GM12878 (cell line): ENCODE data around the gene GUCA2B. TPM values are rescaled to one million over a fixed set of nuclear protein-coding genes. Genes with fewer than 3 reads are reported as not detected.

Experiments used
- ATAC-seq: fragments of 200-7000 bp; cut with Tn5 transposase; 3 replicates; pipeline ENCODE4 v1.9.1; 2020; ENCODE audit warnings: mild to moderate bottlenecking, moderate library complexity
- BruUV-seq: library from RNA; stranded (reverse); fragments of 400-500 nt; replicated peaks from 2 replicates; lab custom pipeline; 2021; lab: Mats Ljungman, UMichigan
- CTCF ChIA-PET: fragments of 300-600 bp; sonication (Branson Sonifier 250); formaldehyde crosslinking; extraction: SDS; loops from one replicate; lab custom pipeline; 2021; ENCODE audit warnings: inconsistent platforms; lab: Yijun Ruan, JAX
- POLR2A ChIA-PET: fragments of 350-600 bp; formaldehyde crosslinking; extraction: SDS; loops from one replicate; lab custom pipeline; 2021; ENCODE audit warnings: inconsistent platforms; lab: Charles Lee
- RAD21 ChIA-PET: fragments of 300-600 bp; sonication (Branson Sonifier 250); formaldehyde crosslinking; loops from one replicate; lab custom pipeline; 2023; ENCODE audit warnings: antibody characterized with exemption; ENCODE audit not compliant: unreplicated experiment; lab: Charles Lee
- SMC1A ChIA-PET: fragments of 300-600 bp; sonication (Branson Sonifier 250); formaldehyde crosslinking; loops from one replicate; lab custom pipeline; 2023; ENCODE audit not compliant: unreplicated experiment, uncharacterized antibody; lab: Charles Lee
- DNase-seq: peaks from one replicate; pipeline ENCODE4 v3.0.0-alpha.2; 2011; ENCODE audit warnings: low read depth, low spot score
- FAIRE-seq: peaks from 3 replicates; lab custom pipeline; 2011; peaks lifted over from hg19 to GRCh38; lab: Jason Lieb, UNC
- H2AFZ ChIP-seq: 2 replicates; pipeline ENCODE4 v1.6.0; 2011; ENCODE audit warnings: low read depth, low read length, control low read depth; ENCODE audit not compliant: control insufficient read depth
- H3K27ac ChIP-seq: 2 replicates; pipeline ENCODE4 v1.5.1; 2011; ENCODE audit warnings: control low read depth; ENCODE audit not compliant: control insufficient read depth, insufficient read depth
- H3K27me3 ChIP-seq, 2 experiments: replicated peaks in 1 of 2; 2 replicates each; pipeline versions ENCODE4 v1.6.0 to v1.6.1; 2011; ENCODE audit warnings: low read length in 1 of 2; ENCODE audit not compliant: control insufficient read depth in 2 of 2, insufficient read depth in 2 of 2
- H3K36me3 ChIP-seq, 2 experiments: 2 replicates each; pipeline ENCODE4 v1.5.1; 2011; ENCODE audit warnings: low read length in 1 of 2; ENCODE audit not compliant: control insufficient read depth in 2 of 2, insufficient read depth in 2 of 2
- H3K4me1 ChIP-seq: 2 replicates; pipeline ENCODE4 v1.6.1; 2011; ENCODE audit warnings: mild to moderate bottlenecking, low read length, moderate library complexity, mixed read lengths; ENCODE audit not compliant: control insufficient read depth, insufficient read depth
- H3K4me2 ChIP-seq: 2 replicates; pipeline ENCODE4 v1.6.0; 2011; ENCODE audit warnings: control low read depth; ENCODE audit not compliant: control insufficient read depth, insufficient read depth
- H3K4me3 ChIP-seq: fragments of 200-600 bp; sonication (generic); 2 replicates; pipeline ENCODE4 v1.5.1; 2016
- H3K79me2 ChIP-seq: 2 replicates; pipeline ENCODE4 v1.6.0; 2011; ENCODE audit warnings: low read length; ENCODE audit not compliant: control insufficient read depth, insufficient read depth
- H3K9ac ChIP-seq: 2 replicates; pipeline ENCODE4 v1.8.0; 2011; ENCODE audit warnings: low read length, control low read depth, mixed read lengths; ENCODE audit not compliant: control insufficient read depth, insufficient read depth
- H3K9me3 ChIP-seq: replicated peaks from 3 replicates; pipeline ENCODE4 v1.5.1; 2011; ENCODE audit warnings: mild to moderate bottlenecking, low read length; ENCODE audit not compliant: control insufficient read depth, insufficient read depth
- H4K20me1 ChIP-seq: 2 replicates; pipeline ENCODE4 v1.6.0; 2011; ENCODE audit not compliant: control insufficient read depth, insufficient read depth
- ATF7 ChIP-seq: fragments of 450-650 bp; IDR thresholded peaks from 2 replicates; pipeline ENCODE4 v1.6.1; 2016; ENCODE audit warnings: low read depth, mild to moderate bottlenecking
- CBFB ChIP-seq: IDR thresholded peaks from 2 replicates; pipeline ENCODE4 v1.6.1; 2016; ENCODE audit warnings: antibody characterized with exemption, low read depth
- HCFC1 ChIP-seq: fragments of 150-350 bp; IDR thresholded peaks from 2 replicates; pipeline ENCODE4 v1.6.1; 2014; ENCODE audit warnings: low read length
- MYC ChIP-seq: IDR thresholded peaks from 2 replicates; pipeline ENCODE4 v1.6.1; 2011; ENCODE audit warnings: mild to moderate bottlenecking, low read length, moderate library complexity, inconsistent platforms; ENCODE audit not compliant: insufficient read depth, insufficient replicate concordance, insufficient read length, severe bottlenecking
- NFYB ChIP-seq: IDR thresholded peaks from 2 replicates; pipeline ENCODE4 v1.6.1; 2011; ENCODE audit warnings: low read depth, mild to moderate bottlenecking, low read length, improper control_type of control experiment, moderate library complexity; ENCODE audit not compliant: insufficient read depth
- POLR2AphosphoS5 ChIP-seq: IDR thresholded peaks from 2 replicates; pipeline ENCODE4 v1.6.1; 2011; ENCODE audit warnings: mild to moderate bottlenecking, low read length, inconsistent platforms
- WGBS: methylation state at CpG from one replicate; pipeline ENCODE4 v1.1.6; 2016; ENCODE audit warnings: low lambda C conversion rate; ENCODE audit not compliant: insufficient replicate concordance, insufficient coverage; ENCODE audit errors: missing lambda C conversion rate; 5-methylcytosine and 5-hydroxymethylcytosine counted together
- in situ Hi-C: fragments of 300-500 bp; cut with MboI; formaldehyde crosslinking; loops from 9 replicates; pipeline ENCODE4 v1.14.3; 2018; ENCODE audit warnings: mixed read lengths
- intact Hi-C: fragments of 100-400 bp; cut with micrococcal nuclease; formaldehyde crosslinking; loops from one replicate; pipeline ENCODE4 v1.14.2; 2022; ENCODE audit not compliant: unreplicated experiment
- polyA plus RNA-seq, 11 experiments: library from polyadenylated mRNA; depleted of rRNA in 4 of 11; unstranded in 6 of 11; stranded (reverse) in 5 of 11; fragments of >200 nt; fragmentation: Nextera tagmentation in 4 of 11; fragmentation: Illumina TruSeq in 1 of 11; extraction: Ambion mirVana in 4 of 11; extraction: Trizol in 1 of 11; gene quantifications; 1 replicate in 1 of 11; 2 replicates in 10 of 11; pipeline versions ENCODE4 v1.2.1 to v1.2.3, GENCODE V29; 2011 to 2016; ENCODE audit warnings: inconsistent platforms in 2 of 11, missing spikeins in 2 of 11, low read depth in 1 of 11
- total RNA-seq, 4 experiments: library from RNA; depleted of rRNA in 3 of 4; stranded (reverse); fragments of >200 nt in 3 of 4; fragmentation: Illumina TruSeq in 1 of 4; extraction: Trizol in 1 of 4; gene quantifications; 2 replicates each; pipeline versions ENCODE4 v1.2.1 to v1.2.3, GENCODE V29; 2013 to 2021
- TF ChIP-seq, protein P1 (sequence below): fragments of 450-650 bp; IDR thresholded peaks from 2 replicates; pipeline ENCODE4 v1.6.1; 2017; ENCODE audit warnings: mild to moderate bottlenecking, moderate library complexity

Gene GUCA2B
- total and polyA plus RNA-seq, 10 of the 15 experiments (the other 5 are each of a cell fraction or from before 2014, with no cell fraction given) = not detected

- Histone ChIP-seq H4K20me1 (no peaks in the 10 kb centered on the region), H3K27me3 (no peaks in the 10 kb centered on the region), H3K9me3 (no peaks in the 10 kb centered on the region), H2AFZ (no peak overlapping the region), H3K4me3 (no peak overlapping the region), H3K36me3 (peaks cover 5 to 20% of the 10 kb centered on the region in 2 experiments), H3K4me2 (no peak overlapping the region), H3K27ac (no peak overlapping the region), H3K79me2 (no peaks in the 10 kb centered on the region), H3K9ac (no peak overlapping the region), H3K4me1 (no peaks in the 10 kb centered on the region)
- DNase-seq (no peak), ATAC-seq (no peak), FAIRE-seq (no peak)
- no TSS peak for BruUV-seq
- POLR2A ChIA-PET = no interaction called here
- in situ Hi-C loops = no loop called here
- 97% methylated on average over 6 of the region's 6 CpGs for WGBS
- CTCF ChIA-PET = interaction anchor here (1.1 kb wide), 1 partner anchor 16 kb away, joined by 3 read pairs; no protein-coding TSS in a partner anchor
- intact Hi-C loops = loop anchor here (5.0 kb wide), 1 partner anchor 142 kb away; no protein-coding TSS in a partner anchor
- TF ChIP-seq NFYB (no peak), MYC (no peak), ATF7 (no peak), POLR2AphosphoS5 (no peak), HCFC1 (no peak), CBFB (no peak)
- TF ChIP-seq, protein P1, sequence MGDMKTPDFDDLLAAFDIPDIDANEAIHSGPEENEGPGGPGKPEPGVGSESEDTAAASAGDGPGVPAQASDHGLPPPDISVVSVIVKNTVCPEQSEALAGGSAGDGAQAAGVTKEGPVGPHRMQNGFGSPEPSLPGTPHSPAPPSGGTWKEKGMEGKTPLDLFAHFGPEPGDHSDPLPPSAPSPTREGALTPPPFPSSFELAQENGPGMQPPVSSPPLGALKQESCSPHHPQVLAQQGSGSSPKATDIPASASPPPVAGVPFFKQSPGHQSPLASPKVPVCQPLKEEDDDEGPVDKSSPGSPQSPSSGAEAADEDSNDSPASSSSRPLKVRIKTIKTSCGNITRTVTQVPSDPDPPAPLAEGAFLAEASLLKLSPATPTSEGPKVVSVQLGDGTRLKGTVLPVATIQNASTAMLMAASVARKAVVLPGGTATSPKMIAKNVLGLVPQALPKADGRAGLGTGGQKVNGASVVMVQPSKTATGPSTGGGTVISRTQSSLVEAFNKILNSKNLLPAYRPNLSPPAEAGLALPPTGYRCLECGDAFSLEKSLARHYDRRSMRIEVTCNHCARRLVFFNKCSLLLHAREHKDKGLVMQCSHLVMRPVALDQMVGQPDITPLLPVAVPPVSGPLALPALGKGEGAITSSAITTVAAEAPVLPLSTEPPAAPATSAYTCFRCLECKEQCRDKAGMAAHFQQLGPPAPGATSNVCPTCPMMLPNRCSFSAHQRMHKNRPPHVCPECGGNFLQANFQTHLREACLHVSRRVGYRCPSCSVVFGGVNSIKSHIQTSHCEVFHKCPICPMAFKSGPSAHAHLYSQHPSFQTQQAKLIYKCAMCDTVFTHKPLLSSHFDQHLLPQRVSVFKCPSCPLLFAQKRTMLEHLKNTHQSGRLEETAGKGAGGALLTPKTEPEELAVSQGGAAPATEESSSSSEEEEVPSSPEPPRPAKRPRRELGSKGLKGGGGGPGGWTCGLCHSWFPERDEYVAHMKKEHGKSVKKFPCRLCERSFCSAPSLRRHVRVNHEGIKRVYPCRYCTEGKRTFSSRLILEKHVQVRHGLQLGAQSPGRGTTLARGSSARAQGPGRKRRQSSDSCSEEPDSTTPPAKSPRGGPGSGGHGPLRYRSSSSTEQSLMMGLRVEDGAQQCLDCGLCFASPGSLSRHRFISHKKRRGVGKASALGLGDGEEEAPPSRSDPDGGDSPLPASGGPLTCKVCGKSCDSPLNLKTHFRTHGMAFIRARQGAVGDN = no peak
- RAD21 ChIA-PET = no interaction called here
- SMC1A ChIA-PET = no interaction called here
Measured at GRCh38 chr1:42189931-42190853, 37.0 kb downstream of the GUCA2B start.
